IPS-18a (cell line): ENCODE data around the gene TBXT.
"Not testable (repeated sequence)": the region's sequence is repeated elsewhere in the genome, so short reads cannot be mapped to it uniquely, and the experiment has no call there.

ENCODE experiments used
- H3K27ac ChIP-seq: one replicate; pipeline ENCODE4 v1.5.1; 2013; ENCODE audit warnings: low read length
- H3K27me3 ChIP-seq: one replicate; pipeline ENCODE4 v1.6.1; 2013; ENCODE audit warnings: mild to moderate bottlenecking, low read length; ENCODE audit not compliant: control insufficient read depth, insufficient read depth
- H3K36me3 ChIP-seq: one replicate; pipeline ENCODE4 v1.6.1; 2013; ENCODE audit warnings: low read depth, low read length; ENCODE audit not compliant: control insufficient read depth
- H3K4me1 ChIP-seq: one replicate; pipeline ENCODE4 v1.6.1; 2013; ENCODE audit warnings: low read depth, low read length; ENCODE audit not compliant: control insufficient read depth
- H3K4me3 ChIP-seq: one replicate; pipeline ENCODE4 v1.5.1; 2013; ENCODE audit warnings: low read length
- H3K9ac ChIP-seq: one replicate; pipeline ENCODE4 v1.6.1; 2013; ENCODE audit warnings: mild to moderate bottlenecking, low read length, moderate library complexity
- H3K9me3 ChIP-seq: one replicate; pipeline ENCODE4 v1.6.1; 2013; ENCODE audit warnings: low read depth, low read length; ENCODE audit not compliant: control insufficient read depth

Gene TBXT

DNA sequence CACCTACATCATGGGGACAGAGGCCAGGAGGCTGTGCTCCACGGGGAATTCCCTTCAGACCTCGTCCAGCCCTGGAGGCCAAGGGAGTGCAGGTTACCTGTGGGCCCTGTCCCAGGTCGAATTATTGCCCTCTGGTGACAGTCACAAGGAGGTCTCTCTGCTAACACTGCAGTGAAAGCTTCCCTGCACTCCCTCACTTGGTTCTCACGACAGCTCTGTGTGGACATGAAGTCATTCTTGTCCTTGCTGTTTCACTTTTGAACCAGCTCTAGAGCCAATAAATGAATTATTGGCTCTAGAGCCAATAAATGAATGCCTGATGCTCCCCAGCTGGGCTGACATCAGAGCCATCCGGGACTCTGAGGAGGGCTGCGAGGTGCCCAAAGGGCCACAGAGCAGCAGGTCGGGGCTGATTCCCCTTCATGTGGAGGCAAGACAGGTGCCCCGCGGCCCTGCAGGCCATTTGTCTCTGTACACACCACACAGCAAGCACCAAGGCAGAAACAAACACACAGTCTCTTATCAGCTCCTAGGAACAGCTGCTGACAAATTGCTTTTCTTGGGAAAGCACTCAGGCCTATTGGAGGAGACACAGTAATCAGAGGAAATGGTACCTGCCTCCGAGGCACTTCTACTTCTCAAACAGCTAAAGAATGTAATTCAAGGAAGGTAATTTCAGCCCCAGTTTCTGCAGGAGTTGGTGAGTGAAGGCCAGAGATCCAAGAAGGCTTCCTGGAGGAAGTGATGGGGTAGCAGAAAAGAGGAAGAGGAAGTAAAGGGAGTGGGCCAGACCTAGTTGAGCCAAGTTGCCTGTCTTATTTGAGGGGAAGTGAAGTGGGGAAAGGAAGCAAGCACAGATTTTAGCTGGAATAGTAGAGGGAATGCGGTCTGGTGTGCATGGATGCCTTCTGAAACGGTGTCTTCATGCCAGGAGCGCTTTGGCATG is 27.5 kb upstream of the TBXT start:
- H3K27ac ChIP-seq: no peak overlapping the region
- no peak overlapping the region for H3K4me3 ChIP-seq
- H3K9me3 ChIP-seq: no peaks in the 10 kb centered on the region
- peaks cover 29% of the 10 kb centered on the region for H3K27me3 ChIP-seq
- no peak overlapping the region for H3K9ac ChIP-seq
- peaks cover 13% of the 10 kb centered on the region for H3K4me1 ChIP-seq
- no peaks in the 10 kb centered on the region for H3K36me3 ChIP-seq

DNA sequence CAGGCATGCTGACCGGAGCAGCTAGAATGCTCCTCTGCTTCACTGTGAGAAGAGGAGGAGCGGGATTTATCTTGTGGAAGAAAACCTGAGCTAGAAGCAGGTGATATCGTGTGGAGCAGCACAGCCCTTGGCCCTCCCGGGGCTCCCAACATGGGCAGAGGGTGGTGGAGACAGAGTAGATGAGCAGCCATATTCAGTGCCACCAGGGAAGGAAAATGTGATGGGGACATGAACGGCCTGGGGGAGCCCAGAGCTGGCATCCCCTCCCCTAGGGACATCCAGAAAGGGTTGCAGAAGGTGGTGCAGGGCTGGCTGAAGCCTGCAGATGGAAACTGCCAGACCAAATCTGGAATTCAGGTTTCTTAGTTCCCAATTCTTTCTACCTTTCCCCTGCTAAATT is 24.9 kb upstream of the TBXT start:
- no peak overlapping the region for H3K27ac ChIP-seq
- no peak overlapping the region for H3K4me3 ChIP-seq
- H3K9ac ChIP-seq: no peak overlapping the region
- no peaks in the 10 kb centered on the region for H3K9me3 ChIP-seq
- H3K27me3 ChIP-seq: peaks cover 17% of the 10 kb centered on the region
- H3K4me1 ChIP-seq: peaks cover 9% of the 10 kb centered on the region
- no peaks in the 10 kb centered on the region for H3K36me3 ChIP-seq

DNA sequence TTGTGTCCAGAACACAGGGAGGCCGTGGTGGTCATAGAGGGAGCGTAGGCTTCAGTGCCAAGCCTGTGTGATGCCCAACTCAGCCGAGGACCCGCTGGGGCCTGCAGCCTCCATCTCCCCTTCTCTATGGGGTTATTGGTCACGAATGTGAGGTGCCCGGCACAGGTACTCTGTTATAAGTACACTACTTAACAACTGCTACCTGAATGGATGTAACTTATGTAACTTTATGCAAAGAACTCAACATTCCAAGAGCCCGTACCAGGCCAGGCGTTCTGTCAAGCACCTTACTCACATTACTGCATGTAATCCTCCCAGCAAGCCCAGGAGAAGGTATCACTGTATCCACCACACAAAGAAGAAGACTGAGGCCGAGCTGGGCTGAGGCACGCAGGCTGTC is 24.5 kb upstream of the TBXT start:
- Histone ChIP-seq H3K36me3 (no peaks in the 10 kb centered on the region), H3K9ac (no peak overlapping the region), H3K4me1 (peaks cover 5% of the 10 kb centered on the region), H3K27me3 (peaks cover 13% of the 10 kb centered on the region), H3K27ac (no peak overlapping the region), H3K4me3 (no peak overlapping the region), H3K9me3 (no peaks in the 10 kb centered on the region)

DNA sequence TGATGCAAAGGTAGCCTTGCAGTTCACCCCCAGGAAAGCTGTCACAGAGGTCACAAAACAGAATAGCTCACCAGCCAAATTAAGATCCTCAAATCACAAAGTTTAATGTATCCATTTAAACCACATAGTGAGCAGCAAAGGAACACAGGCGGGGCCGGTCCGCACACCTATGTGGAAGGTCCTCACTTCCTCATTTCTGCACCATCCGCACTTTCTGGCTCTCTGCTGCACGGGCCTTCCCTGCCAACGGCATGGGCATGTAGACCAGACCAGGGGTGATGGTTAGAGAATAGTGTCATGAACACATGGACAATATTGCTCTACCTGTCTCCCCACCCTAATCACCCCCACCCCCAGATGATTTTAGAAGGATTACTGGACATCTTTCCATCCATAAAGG is 12.1 kb upstream of the TBXT start:
- H3K9me3 ChIP-seq: no peaks in the 10 kb centered on the region
- no peak overlapping the region for H3K4me3 ChIP-seq
- H3K4me1 ChIP-seq: no peaks in the 10 kb centered on the region
- H3K27ac ChIP-seq: no peak overlapping the region
- peaks cover 5% of the 10 kb centered on the region for H3K27me3 ChIP-seq
- H3K9ac ChIP-seq: no peak overlapping the region
- no peaks in the 10 kb centered on the region for H3K36me3 ChIP-seq

DNA sequence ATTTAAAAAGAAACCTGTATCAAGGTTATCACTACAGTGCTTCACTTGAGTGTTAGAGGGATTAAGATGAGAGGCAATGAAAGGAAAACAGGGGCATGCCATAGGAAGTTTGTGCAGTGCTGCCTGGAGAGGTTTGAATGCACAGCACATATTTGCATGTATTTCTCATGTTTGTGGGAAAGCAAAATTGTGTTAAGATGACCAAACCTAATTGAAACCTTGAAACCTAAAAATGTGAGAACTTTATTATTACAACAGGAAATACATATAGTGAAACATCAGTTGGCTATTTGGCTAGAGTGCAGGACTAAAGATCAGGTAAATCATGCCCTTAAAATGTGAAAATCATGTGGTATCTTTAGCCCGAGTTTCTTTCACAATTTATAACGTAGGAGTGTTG is 8.5 kb upstream of the TBXT start:
- Histone ChIP-seq H3K27me3 (peaks cover 41% of the 10 kb centered on the region), H3K9ac (no peak overlapping the region), H3K4me3 (no peak overlapping the region), H3K4me1 (peaks cover 11% of the 10 kb centered on the region), H3K27ac (no peak overlapping the region), H3K36me3 (no peaks in the 10 kb centered on the region), H3K9me3 (no peaks in the 10 kb centered on the region)

DNA sequence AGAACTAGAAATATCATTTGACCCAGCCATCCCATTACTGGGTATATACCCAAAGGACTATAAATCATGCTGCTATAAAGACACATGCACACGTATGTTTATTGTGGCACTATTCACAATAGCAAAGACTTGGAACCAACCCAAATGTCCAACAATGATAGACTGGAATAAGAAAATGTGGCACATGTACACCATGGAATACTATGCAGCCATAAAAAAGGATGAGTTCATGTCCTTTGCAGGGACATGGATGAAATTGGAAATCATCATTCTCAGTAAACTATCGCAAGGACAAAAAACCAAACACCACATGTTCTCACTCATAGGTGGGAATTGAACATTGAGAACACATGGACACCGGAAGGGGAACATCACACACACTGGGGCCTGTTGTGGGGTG is 7.4 kb upstream of the TBXT start:
- peaks cover 51% of the 10 kb centered on the region for H3K27me3 ChIP-seq
- not testable (repeated sequence) for H3K9me3 ChIP-seq, H3K9ac ChIP-seq, H3K4me3 ChIP-seq, H3K36me3 ChIP-seq, H3K27ac ChIP-seq
- peaks cover 14% of the 10 kb centered on the region for H3K4me1 ChIP-seq

DNA sequence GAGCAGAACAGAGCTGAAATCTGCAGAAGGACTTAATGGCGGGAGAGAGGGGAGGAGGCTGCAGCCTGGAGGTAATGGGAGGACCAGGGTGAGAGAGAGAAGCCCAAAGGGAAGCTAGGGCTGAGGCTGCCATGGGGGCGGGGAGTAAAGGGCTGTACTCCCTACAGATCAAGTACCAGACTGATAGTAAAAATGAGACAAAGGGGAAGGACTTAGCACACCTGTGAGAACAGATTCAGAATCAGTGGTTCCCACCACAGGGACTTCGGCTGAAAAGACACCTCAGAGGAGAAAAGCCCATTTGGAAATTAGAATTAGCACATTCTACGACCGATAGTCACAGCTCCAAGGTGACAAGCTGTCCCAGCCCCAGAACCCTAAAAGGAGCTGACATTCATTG is 6.4 kb upstream of the TBXT start:
- Histone ChIP-seq H3K9me3 (no peaks in the 10 kb centered on the region), H3K27ac (no peak overlapping the region), H3K4me3 (no peak overlapping the region), H3K36me3 (no peaks in the 10 kb centered on the region), H3K9ac (no peak overlapping the region), H3K27me3 (peaks cover 61% of the 10 kb centered on the region), H3K4me1 (peaks cover 18% of the 10 kb centered on the region)

DNA sequence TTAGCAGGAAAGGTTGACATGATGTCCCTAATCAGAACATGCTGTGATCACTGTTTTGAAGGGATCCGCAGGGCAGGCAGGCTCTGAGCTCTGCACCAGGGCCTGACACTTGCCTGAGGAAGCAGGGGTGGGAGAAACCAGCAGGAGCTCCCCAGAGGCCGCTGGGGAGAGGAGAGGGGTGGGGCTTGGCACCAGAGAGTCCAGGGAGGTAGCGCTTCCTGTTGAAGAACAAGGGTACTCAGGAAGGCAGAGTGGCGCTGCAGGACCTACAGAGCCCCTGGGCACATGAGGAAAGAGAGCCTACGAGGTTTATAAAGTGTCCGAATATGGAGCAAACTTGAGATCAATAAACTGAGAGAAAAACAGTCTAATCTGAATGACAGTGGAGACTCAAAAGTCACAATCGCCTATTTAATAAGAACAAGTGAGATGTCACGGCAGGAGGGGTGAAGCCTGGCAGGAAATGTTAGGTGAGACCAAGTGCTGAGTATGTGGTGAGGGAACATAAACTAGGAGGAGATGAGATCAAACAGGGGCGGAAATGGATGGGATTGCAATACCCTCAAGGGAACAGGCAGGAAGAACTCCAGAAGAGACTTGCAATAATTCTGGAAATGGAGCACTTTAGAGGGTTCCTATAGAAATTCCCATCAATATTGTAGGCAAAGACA is 5.8 kb upstream of the TBXT start:
- Histone ChIP-seq H3K9ac (no peak overlapping the region), H3K27me3 (peaks cover 68% of the 10 kb centered on the region), H3K27ac (no peak overlapping the region)

DNA sequence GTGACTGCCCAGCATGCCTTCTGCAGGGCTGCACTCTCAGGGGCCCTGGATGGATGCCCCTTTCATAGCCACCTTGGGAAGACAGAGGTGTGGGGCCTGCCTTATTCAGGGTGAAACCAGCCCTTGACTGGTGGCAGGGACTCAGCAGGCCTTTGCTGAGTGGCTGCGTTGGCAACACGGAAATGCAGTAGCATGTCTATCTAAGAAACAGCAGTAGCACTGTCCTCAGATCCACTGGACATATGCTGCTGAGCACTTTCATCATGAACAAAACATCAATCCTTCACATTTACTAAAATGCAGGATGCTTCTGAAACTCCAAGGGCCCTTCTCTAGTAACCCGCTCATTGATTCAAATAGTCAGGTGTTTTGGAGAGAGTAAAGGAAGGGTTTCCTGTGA is 4.9 kb upstream of the TBXT start:
- no peaks in the 10 kb centered on the region for H3K9me3 ChIP-seq
- H3K36me3 ChIP-seq: no peaks in the 10 kb centered on the region
- H3K9ac ChIP-seq: no peak overlapping the region
- H3K4me3 ChIP-seq: no peak overlapping the region
- peaks cover 21% of the 10 kb centered on the region for H3K4me1 ChIP-seq
- no peak overlapping the region for H3K27ac ChIP-seq
- peaks cover 75% of the 10 kb centered on the region for H3K27me3 ChIP-seq

More for the DNA sequence above, 5.8 kb upstream of the TBXT start:
- peak overlapping the region; percentile 0 for H3K4me3 ChIP-seq
- peaks cover 19% of the 10 kb centered on the region for H3K4me1 ChIP-seq
- H3K9me3 ChIP-seq: no peaks in the 10 kb centered on the region
- no peaks in the 10 kb centered on the region for H3K36me3 ChIP-seq

DNA sequence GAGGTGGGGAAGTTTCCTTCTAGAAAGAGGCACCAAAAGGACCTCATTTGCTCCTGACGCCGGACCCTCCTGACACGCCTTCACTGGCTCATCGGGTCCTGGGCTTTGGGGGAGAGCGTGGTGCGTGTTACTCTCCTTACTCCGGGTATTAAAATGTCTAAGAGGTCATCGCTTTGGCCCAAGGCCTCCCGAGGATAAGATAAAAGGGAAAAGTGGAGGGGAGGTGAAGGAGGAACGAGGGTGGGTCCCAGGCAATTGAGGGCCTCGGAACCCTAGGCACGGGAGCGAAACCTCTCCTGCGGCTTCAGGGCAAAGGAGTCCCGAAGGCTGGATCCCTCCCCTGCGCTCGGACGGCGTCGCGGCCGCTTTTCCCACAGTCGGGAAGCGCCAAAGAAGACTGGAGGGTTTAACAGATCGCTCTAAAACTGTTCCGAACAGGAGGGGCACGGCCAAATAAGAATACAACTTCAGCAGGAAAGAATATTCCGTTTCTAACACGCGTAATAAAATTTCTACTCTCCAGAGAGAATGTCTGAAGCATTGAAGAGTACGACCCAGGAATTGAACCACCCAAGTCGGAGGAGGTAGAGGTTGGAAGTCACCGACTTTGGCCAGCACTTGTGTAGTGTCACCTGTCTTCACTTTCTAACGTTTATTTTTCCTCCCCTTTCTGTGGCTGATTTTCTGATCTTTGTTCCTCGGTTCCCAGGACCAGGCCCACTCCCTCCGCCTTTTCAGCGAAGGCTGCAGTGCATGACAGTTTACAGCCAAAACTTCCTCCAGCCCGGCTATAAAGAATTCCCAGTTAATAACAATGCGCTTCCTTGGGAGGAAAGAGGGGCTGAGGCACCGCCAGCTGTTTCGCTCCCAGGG is 2.1 kb upstream of the TBXT start:
- H3K27me3 ChIP-seq: peaks cover 98% of the 10 kb centered on the region
- no peak overlapping the region for H3K9ac ChIP-seq
- peak overlapping the region; percentile 67 for H3K4me3 ChIP-seq

More for the DNA sequence above, 2.1 kb upstream of the TBXT start:
- Histone ChIP-seq H3K27ac (no peak overlapping the region), H3K36me3 (no peaks in the 10 kb centered on the region), H3K4me1 (peaks cover 31% of the 10 kb centered on the region), H3K9me3 (no peaks in the 10 kb centered on the region)
